HG03460 (cell line): ENCODE data around the gene MCTP1.

Experiments used
- ATAC-seq: cut with Tn5 transposase; IDR thresholded peaks from one replicate; pipeline ENCODE4 v1.9.1; 2021; ENCODE audit not compliant: unreplicated experiment

The MCTP1 gene

GRCh38 chr5:95078868-95079267, 206.0 kb downstream of the MCTP1 start:
- ATAC-seq, result no peak

- ATAC-seq, result no peak
Observed at GRCh38 chr5:95076395-95077185, 208.3 kb downstream of the MCTP1 start.

- no peak for ATAC-seq
Observed at GRCh38 chr5:95075111-95075510, 209.8 kb downstream of the MCTP1 start.

- no peak for ATAC-seq
Observed at GRCh38 chr5:95072281-95072680, 212.6 kb downstream of the MCTP1 start.

GRCh38 chr5:95070866-95071265, 214.0 kb downstream of the MCTP1 start:
- ATAC-seq, result no peak

GRCh38 chr5:95070453-95070852, 214.4 kb downstream of the MCTP1 start:
- no peak for ATAC-seq

- no peak for ATAC-seq
Observed at GRCh38 chr5:95069948-95070347, 214.9 kb downstream of the MCTP1 start.

- no peak for ATAC-seq
Observed at GRCh38 chr5:95069021-95069420, 215.9 kb downstream of the MCTP1 start.

GRCh38 chr5:95068289-95068910, 216.5 kb downstream of the MCTP1 start:
- no peak for ATAC-seq

GRCh38 chr5:95066048-95066447, 218.8 kb downstream of the MCTP1 start:
- ATAC-seq, result no peak

- ATAC-seq, result no peak
Observed at GRCh38 chr5:95063492-95063891, 221.4 kb downstream of the MCTP1 start.

GRCh38 chr5:95060098-95060497, 224.8 kb downstream of the MCTP1 start:
- no peak for ATAC-seq

- no peak for ATAC-seq
Observed at GRCh38 chr5:95059636-95060035, 225.3 kb downstream of the MCTP1 start.

GRCh38 chr5:95057615-95058014, 227.3 kb downstream of the MCTP1 start:
- ATAC-seq, result no peak

- ATAC-seq, result no peak
Observed at GRCh38 chr5:95053253-95053652, 231.6 kb downstream of the MCTP1 start.

GRCh38 chr5:95050708-95051107, 234.2 kb downstream of the MCTP1 start:
- ATAC-seq, result no peak

GRCh38 chr5:95048628-95049027, 236.3 kb downstream of the MCTP1 start:
- no peak for ATAC-seq

- no peak for ATAC-seq
Observed at GRCh38 chr5:95045181-95045965, 239.5 kb downstream of the MCTP1 start.

GRCh38 chr5:95044096-95044495, 240.8 kb downstream of the MCTP1 start:
- no peak for ATAC-seq

- no peak for ATAC-seq
Observed at GRCh38 chr5:95043648-95044047, 241.2 kb downstream of the MCTP1 start.

- ATAC-seq, result no peak
Observed at GRCh38 chr5:95043234-95043633, 241.7 kb downstream of the MCTP1 start.

- ATAC-seq, result no peak
Observed at GRCh38 chr5:95042037-95042436, 242.9 kb downstream of the MCTP1 start.
